Panc1 (cell line): ENCODE measurements around the gene AATK. TPM values are rescaled to one million over a fixed set of nuclear protein-coding genes. Genes with fewer than 3 reads are reported as not detected.

Source experiments
- ATAC-seq: fragments of 200-7000 bp; cut with Tn5 transposase; 2 replicates; pipeline ENCODE4 v1.9.1; 2020; ENCODE audit warnings: mild to moderate bottlenecking, moderate library complexity
- BruUV-seq: library from RNA; stranded (reverse); fragments of 400-500 nt; replicated peaks from 2 replicates; lab custom pipeline; 2021; lab: Mats Ljungman, UMichigan
- CTCF ChIA-PET: fragments of 300-600 bp; sonication (Branson Sonifier 250); formaldehyde crosslinking; loops from one replicate; lab custom pipeline; 2022; ENCODE audit warnings: antibody characterized with exemption; lab: Charles Lee
- POLR2A ChIA-PET: fragments of 300-600 bp; sonication (Branson Sonifier 250); formaldehyde crosslinking; loops from one replicate; lab custom pipeline; 2022; ENCODE audit warnings: antibody characterized with exemption; lab: Charles Lee
- DNase-seq: peaks from one replicate; pipeline ENCODE4 v3.0.0-alpha.2; 2010; ENCODE audit warnings: low read depth, low spot score
- H3K27ac ChIP-seq: 2 replicates; pipeline ENCODE4 v1.5.1; 2011; ENCODE audit warnings: mild to moderate bottlenecking, low read length, inconsistent platforms
- H3K27me3 ChIP-seq: fragments of 200-500 bp; sonication (Bioruptor generic); 2 replicates; pipeline ENCODE4 v1.6.0; 2014; ENCODE audit warnings: low read length, inconsistent platforms; ENCODE audit not compliant: control insufficient read depth, insufficient read depth
- H3K36me3 ChIP-seq: fragments of 200-500 bp; sonication (Bioruptor generic); 2 replicates; pipeline ENCODE4 v1.5.1; 2014; ENCODE audit warnings: inconsistent platforms, mild to moderate bottlenecking, low read length, moderate library complexity; ENCODE audit not compliant: control insufficient read depth, insufficient read depth
- H3K4me1 ChIP-seq: 2 replicates; pipeline ENCODE4 v1.5.1; 2011; ENCODE audit warnings: inconsistent platforms, mild to moderate bottlenecking, low read length, moderate library complexity; ENCODE audit not compliant: control insufficient read depth, insufficient read depth
- H3K4me3 ChIP-seq, 2 experiments: 2 replicates each; pipeline ENCODE4 v1.5.1; 2011 to 2012; ENCODE audit warnings: low read depth in 2 of 2, low read length in 2 of 2, mild to moderate bottlenecking in 2 of 2, inconsistent platforms in 1 of 2, moderate library complexity in 1 of 2
- H3K9me3 ChIP-seq: fragments of 200-500 bp; sonication (Bioruptor generic); 2 replicates; pipeline ENCODE4 v1.5.1; 2014; ENCODE audit warnings: low read depth, mild to moderate bottlenecking, inconsistent platforms, low read length, moderate library complexity; ENCODE audit not compliant: control insufficient read depth, insufficient read depth
- CTCF ChIP-seq: fragments of 450-650 bp; IDR thresholded peaks from 2 replicates; pipeline ENCODE4 v1.5.1; 2017; ENCODE audit warnings: mild to moderate bottlenecking
- POLR2AphosphoS5 ChIP-seq: IDR thresholded peaks from 2 replicates; pipeline ENCODE4 v1.6.1; 2012; ENCODE audit warnings: mild to moderate bottlenecking, low read depth, low read length, moderate library complexity
- REST ChIP-seq, 2 experiments: IDR thresholded peaks; 2 replicates each; pipeline ENCODE4 v1.6.1; 2011 to 2012; ENCODE audit warnings: low read depth in 2 of 2, control low read depth in 1 of 2, low read length in 1 of 2, mild to moderate bottlenecking in 1 of 2, moderate library complexity in 1 of 2; ENCODE audit not compliant: insufficient read depth in 1 of 2
- SIN3A ChIP-seq: IDR thresholded peaks from 2 replicates; pipeline ENCODE4 v1.6.1; 2012; ENCODE audit warnings: low read depth, mild to moderate bottlenecking, low read length, moderate library complexity, borderline replicate concordance; ENCODE audit not compliant: insufficient read depth
- TCF7L2 ChIP-seq: IDR thresholded peaks from 2 replicates; pipeline ENCODE4 v1.6.1; 2011; ENCODE audit warnings: mild to moderate bottlenecking, low read depth, low read length, inconsistent platforms
- in situ Hi-C: cut with HindIII; loops from 2 replicates; pipeline ENCODE4 v1.10.0; 2016; ENCODE audit warnings: low sequenced_read_pairs, low pct_unique_long_range_greater_than_20kb
- intact Hi-C: fragments of 100-400 bp; cut with micrococcal nuclease; formaldehyde crosslinking; loops from one replicate; pipeline ENCODE4 v1.10.0; 2022; ENCODE audit not compliant: unreplicated experiment
- total RNA-seq: library from RNA; stranded (reverse); gene quantifications from one replicate; pipeline ENCODE4 v1.2.1, GENCODE V29; 2021; ENCODE audit not compliant: unreplicated experiment

Gene AATK
- total RNA-seq, 1 experiment from 2014 or later = 3.7 TPM

DNA sequence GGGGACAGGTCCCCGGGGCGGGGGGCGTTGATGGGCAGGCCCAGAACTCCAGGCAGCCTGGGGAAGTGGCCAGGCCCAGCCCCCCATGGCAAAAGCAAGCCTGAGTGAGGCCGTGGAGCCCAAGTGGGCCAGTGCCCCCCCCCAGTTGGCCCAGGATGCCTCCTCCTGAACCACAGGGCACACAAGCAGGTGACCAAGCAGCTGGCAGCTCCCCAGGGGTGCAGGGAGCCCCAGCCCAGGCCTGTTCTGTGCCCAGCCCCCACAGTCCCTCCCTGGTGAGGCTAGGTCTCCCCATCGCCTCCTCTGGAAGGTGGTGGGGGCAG, 38.9 kb downstream of the AATK start:
- H3K27me3 ChIP-seq = no peaks in the 10 kb centered on the region
- no peak overlapping the region for H3K27ac ChIP-seq
- in situ Hi-C loops = no loop called here
- CTCF ChIA-PET = no interaction called here
- no peaks in the 10 kb centered on the region for H3K36me3 ChIP-seq
- H3K4me3 ChIP-seq = no peak overlapping the region
- H3K4me1 ChIP-seq = peaks cover 16% of the 10 kb centered on the region
- H3K9me3 ChIP-seq = no peaks in the 10 kb centered on the region
- DNase-seq (no peak), ATAC-seq (no peak)
- POLR2A ChIA-PET = no interaction called here
- intact Hi-C loops = no loop called here
- no peak for TF ChIP-seq CTCF
- no peak for TF ChIP-seq SIN3A
- TF ChIP-seq REST (IDR thresholded peaks at IDR 0.05; ENCODE audit: insufficient read depth in 1 of 2, low read depth in 2 of 2, low read length in 1 of 2) = no peak
- no peak for TF ChIP-seq POLR2AphosphoS5
- TF ChIP-seq TCF7L2 = no peak
- BruUV-seq = no TSS peak

DNA sequence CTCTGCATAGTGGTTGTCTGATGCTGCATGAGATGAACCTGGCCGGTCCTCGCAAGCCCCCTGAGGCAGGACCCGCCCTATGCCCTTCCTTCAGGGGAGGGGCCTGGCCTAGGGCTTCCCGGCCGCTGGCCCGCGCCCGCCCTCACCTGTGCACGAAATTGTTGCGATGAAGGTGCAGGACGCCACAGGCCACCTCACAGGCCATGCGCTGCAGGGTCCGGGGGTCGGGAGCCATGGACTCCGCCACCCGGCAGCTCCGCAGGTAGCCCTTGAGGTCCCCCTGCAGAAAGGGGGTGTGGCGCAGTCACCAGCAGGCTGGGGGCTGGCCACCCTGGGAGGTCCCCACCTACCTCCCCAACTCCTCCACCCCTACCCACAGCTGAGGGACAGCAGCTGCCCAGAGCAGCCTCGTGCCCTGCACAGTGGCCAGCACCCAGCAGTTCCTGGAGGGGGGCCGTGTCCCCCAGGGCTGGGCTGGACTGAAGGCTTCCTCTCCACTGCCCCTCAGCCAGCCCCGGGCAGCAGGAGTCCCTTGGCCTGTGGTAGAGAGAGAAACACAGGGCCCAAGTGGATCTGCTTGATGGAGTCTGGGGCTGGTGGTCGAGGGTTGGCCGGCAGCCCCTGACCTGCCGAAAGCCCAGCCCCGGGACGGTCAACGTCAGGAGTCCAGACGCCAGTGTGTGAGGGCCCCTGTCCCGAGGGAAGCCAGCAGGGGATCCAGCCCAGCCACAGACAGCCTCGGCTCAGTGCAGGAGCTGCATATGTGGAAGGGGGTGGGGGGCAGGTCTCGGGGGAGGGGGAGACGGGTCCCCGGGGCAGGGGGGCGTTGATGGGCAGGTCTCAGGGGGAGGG, 39.5 kb downstream of the AATK start:
- Histone ChIP-seq H3K9me3 (no peaks in the 10 kb centered on the region), H3K36me3 (no peaks in the 10 kb centered on the region), H3K27me3 (no peaks in the 10 kb centered on the region), H3K27ac (no peak overlapping the region), H3K4me1 (peaks cover 16% of the 10 kb centered on the region), H3K4me3 (no peak overlapping the region)
- no TSS peak for BruUV-seq
- in situ Hi-C loops = no loop called here
- CTCF ChIA-PET = interaction anchor here (0.6 kb wide), 1 partner anchor 234 kb away, joined by 4 read pairs; no protein-coding TSS in a partner anchor
- TF ChIP-seq SIN3A = no peak
- no peak for TF ChIP-seq CTCF
- no peak for TF ChIP-seq TCF7L2
- TF ChIP-seq POLR2AphosphoS5 = no peak
- no peak for TF ChIP-seq REST (IDR thresholded peaks at IDR 0.05; ENCODE audit: insufficient read depth in 1 of 2, low read depth in 2 of 2, low read length in 1 of 2)
- POLR2A ChIA-PET = no interaction called here
- ATAC-seq (no peak; the same call in 1 of the 2 replicates), DNase-seq (no peak)
- intact Hi-C loops = no loop called here
